ENCODE data around the gene NRAP. TPM values are rescaled to one million over a fixed set of nuclear protein-coding genes. Genes with fewer than 3 reads are reported as not detected.

NRAP gene
- total RNA-seq, 2 donors from 2014 or later: 229 to 610 TPM

GRCh38 chr10:113589201-113589770 is 74.6 kb downstream of the NRAP start:
- no peaks in the 10 kb centered on the region for H3K4me1 ChIP-seq

GRCh38 chr10:113585949-113586348 is 77.9 kb downstream of the NRAP start:
- Histone ChIP-seq H3K4me1 (no peaks in the 10 kb centered on the region), H3K36me3 (peaks cover 36% of the 10 kb centered on the region), H3K27me3 (no peaks in the 10 kb centered on the region), H3K4me3 (no peak overlapping the region), H3K9me3 (no peaks in the 10 kb centered on the region), H3K27ac (no peak overlapping the region)
- no peak for DNase-seq (ENCODE audit: low spot score)
- TF ChIP-seq CTCF (IDR thresholded peaks at IDR 0.05): no peak

More at GRCh38 chr10:113589201-113589770, 74.6 kb downstream of the NRAP start:
- H3K4me3 ChIP-seq: no peak overlapping the region
- no peaks in the 10 kb centered on the region for H3K27me3 ChIP-seq
- DNase-seq (ENCODE audit: low spot score): no peak
- H3K27ac ChIP-seq: no peak overlapping the region
- H3K9me3 ChIP-seq: no peaks in the 10 kb centered on the region
- H3K36me3 ChIP-seq: peaks cover 70% of the 10 kb centered on the region
- TF ChIP-seq CTCF (IDR thresholded peaks at IDR 0.05): no peak

- no peak for DNase-seq (ENCODE audit: low spot score)
- Histone ChIP-seq H3K4me3 (no peak overlapping the region), H3K36me3 (peaks cover 12% of the 10 kb centered on the region), H3K27me3 (no peaks in the 10 kb centered on the region), H3K27ac (no peak overlapping the region), H3K4me1 (no peaks in the 10 kb centered on the region), H3K9me3 (no peaks in the 10 kb centered on the region)
- TF ChIP-seq CTCF (IDR thresholded peaks at IDR 0.05): no peak
Observed at GRCh38 chr10:113583571-113583970, 80.3 kb downstream of the NRAP start.

GRCh38 chr10:113581092-113581491 is 82.7 kb downstream of the NRAP start:
- Histone ChIP-seq H3K27me3 (no peaks in the 10 kb centered on the region), H3K9me3 (no peaks in the 10 kb centered on the region), H3K36me3 (no peaks in the 10 kb centered on the region), H3K27ac (no peak overlapping the region), H3K4me3 (no peak overlapping the region), H3K4me1 (no peaks in the 10 kb centered on the region)
- no peak for DNase-seq (ENCODE audit: low spot score)
- TF ChIP-seq CTCF (IDR thresholded peaks at IDR 0.05): no peak

GRCh38 chr10:113578773-113579172 is 85.1 kb downstream of the NRAP start:
- DNase-seq (ENCODE audit: low spot score): no peak
- Histone ChIP-seq H3K9me3 (no peaks in the 10 kb centered on the region), H3K27me3 (no peaks in the 10 kb centered on the region), H3K4me1 (no peaks in the 10 kb centered on the region), H3K27ac (no peak overlapping the region), H3K4me3 (no peak overlapping the region), H3K36me3 (no peaks in the 10 kb centered on the region)
- no peak for TF ChIP-seq CTCF (IDR thresholded peaks at IDR 0.05)

GRCh38 chr10:113576852-113577251 is 87.0 kb downstream of the NRAP start:
- no peaks in the 10 kb centered on the region for H3K9me3 ChIP-seq
- H3K4me1 ChIP-seq: no peaks in the 10 kb centered on the region
- no peak overlapping the region for H3K27ac ChIP-seq
- no peaks in the 10 kb centered on the region for H3K36me3 ChIP-seq
- no peak for TF ChIP-seq CTCF (IDR thresholded peaks at IDR 0.05)
- no peaks in the 10 kb centered on the region for H3K27me3 ChIP-seq
- no peak for DNase-seq (ENCODE audit: low spot score)
- no peak overlapping the region for H3K4me3 ChIP-seq

All from right atrium auricular region (tissue), 2 donors.